IMR-90 (cell line): ENCODE results near the gene GADD45GIP1. TPM values are rescaled to one million over a fixed set of nuclear protein-coding genes. Genes with fewer than 3 reads are reported as not detected.

Experiments
- ATAC-seq: fragments of 200-7000 bp; cut with Tn5 transposase; 2 replicates; pipeline ENCODE4 v1.9.1; 2020; ENCODE audit warnings: low read depth, mild to moderate bottlenecking, moderate library complexity
- BruUV-seq: library from RNA; stranded (reverse); fragments of 400-500 nt; replicated peaks from 2 replicates; lab custom pipeline; 2021; lab: Mats Ljungman, UMichigan
- CTCF ChIA-PET: fragments of 300-600 bp; formaldehyde crosslinking; extraction: SDS; loops from one replicate; lab custom pipeline; 2021; ENCODE audit warnings: antibody characterized with exemption; lab: Yijun Ruan, JAX
- POLR2A ChIA-PET: fragments of 300-600 bp; sonication (Branson Sonifier 250); formaldehyde crosslinking; loops from one replicate; lab custom pipeline; 2022; ENCODE audit warnings: antibody characterized with exemption; ENCODE audit not compliant: unreplicated experiment; lab: Charles Lee
- DNase-seq: peaks from one replicate; pipeline ENCODE4 v3.0.0; 2013
- H2AFZ ChIP-seq: replicated peaks from 2 replicates; pipeline ENCODE3; 2013; ENCODE audit warnings: low read length, mild to moderate bottlenecking; ENCODE audit not compliant: poor library complexity
- H2AK5ac ChIP-seq: 2 replicates; pipeline ENCODE4 v1.6.1; 2013; ENCODE audit warnings: low read depth, low read length, inconsistent platforms
- H2AK9ac ChIP-seq: replicated peaks from 2 replicates; pipeline ENCODE3; 2013; ENCODE audit warnings: mild to moderate bottlenecking, low read depth, low read length, moderate library complexity; ENCODE audit not compliant: poor library complexity
- H2BK120ac ChIP-seq: 2 replicates; pipeline ENCODE4 v1.6.1; 2013; ENCODE audit warnings: low read depth, low read length, inconsistent platforms
- H2BK15ac ChIP-seq: 3 replicates; pipeline ENCODE4 v1.6.1; 2013; ENCODE audit warnings: low read depth, low read length, inconsistent platforms
- H2BK20ac ChIP-seq: 2 replicates; pipeline ENCODE4 v1.6.1; 2013; ENCODE audit warnings: low read depth, mild to moderate bottlenecking, inconsistent platforms, low read length, moderate library complexity
- H2BK5ac ChIP-seq: 2 replicates; pipeline ENCODE4 v1.6.1; 2013; ENCODE audit warnings: mild to moderate bottlenecking, low read depth, low read length, inconsistent platforms; ENCODE audit not compliant: poor library complexity, severe bottlenecking
- H3K14ac ChIP-seq: replicated peaks from 2 replicates; pipeline ENCODE4 v1.6.1; 2013; ENCODE audit warnings: low read depth, low read length, inconsistent platforms
- H3K18ac ChIP-seq: 2 replicates; pipeline ENCODE4 v1.6.1; 2013; ENCODE audit warnings: low read depth, low read length, control low read depth
- H3K23ac ChIP-seq: 2 replicates; pipeline ENCODE4 v1.6.1; 2013; ENCODE audit warnings: low read depth, low read length, inconsistent platforms
- H3K27ac ChIP-seq: 2 replicates; pipeline ENCODE4 v1.5.1; 2013; ENCODE audit warnings: mild to moderate bottlenecking, control low read depth, low read length; ENCODE audit not compliant: insufficient read depth
- H3K27me3 ChIP-seq: 2 replicates; pipeline ENCODE4 v1.6.1; 2013; ENCODE audit warnings: low read length; ENCODE audit not compliant: control insufficient read depth, insufficient read depth
- H3K36me3 ChIP-seq: 2 replicates; pipeline ENCODE4 v1.6.1; 2013; ENCODE audit warnings: low read length, mixed read lengths; ENCODE audit not compliant: control insufficient read depth, insufficient read depth
- H3K4ac ChIP-seq: 2 replicates; pipeline ENCODE4 v1.6.1; 2013; ENCODE audit warnings: low read depth, low read length, inconsistent platforms
- H3K4me1 ChIP-seq: 2 replicates; pipeline ENCODE4 v1.6.1; 2013; ENCODE audit warnings: low read length, mixed read lengths; ENCODE audit not compliant: control insufficient read depth, insufficient read depth
- H3K4me2 ChIP-seq: 2 replicates; pipeline ENCODE4 v1.6.1; 2013; ENCODE audit warnings: low read depth, mild to moderate bottlenecking, control low read depth, low read length, moderate library complexity
- H3K4me3 ChIP-seq: 2 replicates; pipeline ENCODE4 v1.5.1; 2013; ENCODE audit warnings: low read depth, mild to moderate bottlenecking, control low read depth, low read length, moderate library complexity; ENCODE audit not compliant: insufficient read depth
- H3K56ac ChIP-seq: 2 replicates; pipeline ENCODE4 v1.6.1; 2013; ENCODE audit warnings: low read length, inconsistent platforms; ENCODE audit not compliant: insufficient read depth; ENCODE audit errors: extremely low read depth
- H3K79me1 ChIP-seq, 2 experiments: 2 replicates each; pipeline ENCODE4 v1.6.1; 2013; ENCODE audit warnings: low read length in 2 of 2, inconsistent platforms in 1 of 2, low read depth in 1 of 2
- H3K9ac ChIP-seq: 2 replicates; pipeline ENCODE4 v1.6.1; 2013; ENCODE audit warnings: low read depth, low read length, control low read depth
- H3K9me1 ChIP-seq: 2 replicates; pipeline ENCODE4 v1.6.1; 2013; ENCODE audit warnings: low read length, inconsistent platforms; ENCODE audit not compliant: insufficient read depth
- H3K9me3 ChIP-seq: 2 replicates; pipeline ENCODE4 v1.6.1; 2013; ENCODE audit warnings: low read length; ENCODE audit not compliant: control insufficient read depth, insufficient read depth
- H4K20me1 ChIP-seq: 2 replicates; pipeline ENCODE4 v1.6.1; 2013; ENCODE audit warnings: low read length, inconsistent platforms; ENCODE audit not compliant: insufficient read depth
- H4K5ac ChIP-seq: 2 replicates; pipeline ENCODE4 v1.6.1; 2013; ENCODE audit warnings: mild to moderate bottlenecking, low read depth, low read length, control low read depth
- H4K8ac ChIP-seq, 2 experiments: 2 replicates each; pipeline ENCODE4 v1.6.1; 2013; ENCODE audit warnings: low read depth in 2 of 2, low read length in 2 of 2, control low read depth in 1 of 2, inconsistent platforms in 1 of 2
- H4K91ac ChIP-seq: 2 replicates; pipeline ENCODE4 v1.6.1; 2013; ENCODE audit warnings: low read depth, low read length, inconsistent platforms; ENCODE audit not compliant: insufficient read depth
- BHLHE40 ChIP-seq: fragments of 150-350 bp; IDR thresholded peaks from 2 replicates; pipeline ENCODE4 v1.6.1; 2016; ENCODE audit warnings: mild to moderate bottlenecking, low read depth, low read length
- CHD1 ChIP-seq: IDR thresholded peaks from 2 replicates; pipeline ENCODE4 v1.6.1; 2012; ENCODE audit warnings: low read depth, low read length, improper control_type of control experiment
- ELK1 ChIP-seq: fragments of 150-350 bp; IDR thresholded peaks from 2 replicates; pipeline ENCODE4 v1.6.1; 2016; ENCODE audit warnings: low read depth, mild to moderate bottlenecking, low read length, moderate library complexity, borderline replicate concordance
- FOS ChIP-seq: fragments of 150-350 bp; IDR thresholded peaks from 2 replicates; pipeline ENCODE4 v1.6.1; 2016; ENCODE audit warnings: low read depth, low read length
- MAFK ChIP-seq: IDR thresholded peaks from 2 replicates; pipeline ENCODE4 v1.6.1; 2012; ENCODE audit warnings: low read depth, low read length, improper control_type of control experiment
- MAZ ChIP-seq: IDR thresholded peaks from 2 replicates; pipeline ENCODE4 v1.6.1; 2012; ENCODE audit warnings: low read depth, mild to moderate bottlenecking, low read length, improper control_type of control experiment, moderate library complexity, borderline replicate concordance
- MXI1 ChIP-seq: IDR thresholded peaks from 2 replicates; pipeline ENCODE4 v1.6.1; 2012; ENCODE audit warnings: low read depth, mild to moderate bottlenecking, low read length, moderate library complexity, borderline replicate concordance
- NFE2L2 ChIP-seq: fragments of 150-350 bp; IDR thresholded peaks from 2 replicates; pipeline ENCODE4 v1.6.1; 2016; ENCODE audit warnings: low read depth, mild to moderate bottlenecking, low read length
- POLR2A ChIP-seq: IDR thresholded peaks from 2 replicates; pipeline ENCODE4 v1.6.1; 2012; ENCODE audit warnings: mild to moderate bottlenecking, low read depth, low read length
- RAD21 ChIP-seq: IDR thresholded peaks from 2 replicates; pipeline ENCODE4 v1.6.1; 2012; ENCODE audit warnings: low read length, improper control_type of control experiment
- RCOR1 ChIP-seq: IDR thresholded peaks from 2 replicates; pipeline ENCODE4 v1.6.1; 2012; ENCODE audit warnings: mild to moderate bottlenecking, low read length, improper control_type of control experiment; ENCODE audit not compliant: insufficient replicate concordance
- RFX5 ChIP-seq: IDR thresholded peaks from 2 replicates; pipeline ENCODE4 v1.8.0; 2012; ENCODE audit warnings: low read depth, mild to moderate bottlenecking, low read length, moderate library complexity
- SMC3 ChIP-seq: fragments of 150-350 bp; IDR thresholded peaks from 2 replicates; pipeline ENCODE4 v1.6.1; 2016; ENCODE audit warnings: low read depth, mild to moderate bottlenecking, antibody characterized with exemption, low read length, moderate library complexity
- WGBS, 2 experiments: methylation state at CpG; one replicate each; pipeline versions ENCODE4 v1.1.5 to v1.1.7; 2013; ENCODE audit warnings: missing lambda C conversion rate in 2 of 2; ENCODE audit not compliant: insufficient read length in 1 of 2; ENCODE audit errors: extremely low coverage in 2 of 2; 5-methylcytosine and 5-hydroxymethylcytosine counted together
- dilution Hi-C: fragments of 300-500 bp; cut with HindIII; formaldehyde crosslinking; loops from one replicate; pipeline ENCODE4 v1.14.3; 2018; ENCODE audit warnings: low sequenced_read_pairs; ENCODE audit not compliant: unreplicated experiment
- in situ Hi-C: fragments of 300-500 bp; cut with MboI; formaldehyde crosslinking; loops from 3 replicates; pipeline ENCODE4 v1.14.3; 2019; ENCODE audit warnings: low sequenced_read_pairs, inconsistent platforms, mixed read lengths
- intact Hi-C: fragments of 100-400 bp; cut with micrococcal nuclease; formaldehyde crosslinking; loops from 2 replicates; pipeline ENCODE4 v1.10.0; 2022
- polyA plus RNA-seq, 3 experiments: library from polyadenylated mRNA; depleted of rRNA; stranded (reverse); fragments of >200 nt; gene quantifications; 2 replicates each; pipeline ENCODE4 v1.2.3, GENCODE V29; 2012; ENCODE audit warnings: low replicate concordance in 1 of 3
- total RNA-seq: library from RNA; depleted of rRNA; stranded (reverse); fragments of >200 nt; gene quantifications from 2 replicates; pipeline ENCODE4 v1.2.3, GENCODE V29; 2012
- TF ChIP-seq, protein P1 (sequence below): fragments of 150-350 bp; IDR thresholded peaks from 2 replicates; pipeline ENCODE4 v1.6.1; 2017; ENCODE audit warnings: mild to moderate bottlenecking, antibody characterized with exemption, low read length, low read depth

GADD45GIP1 gene
- total and polyA plus RNA-seq, 2 of the 4 experiments (the other 2 are of a cell fraction), result 13.3 to 42.4 TPM

DNA sequence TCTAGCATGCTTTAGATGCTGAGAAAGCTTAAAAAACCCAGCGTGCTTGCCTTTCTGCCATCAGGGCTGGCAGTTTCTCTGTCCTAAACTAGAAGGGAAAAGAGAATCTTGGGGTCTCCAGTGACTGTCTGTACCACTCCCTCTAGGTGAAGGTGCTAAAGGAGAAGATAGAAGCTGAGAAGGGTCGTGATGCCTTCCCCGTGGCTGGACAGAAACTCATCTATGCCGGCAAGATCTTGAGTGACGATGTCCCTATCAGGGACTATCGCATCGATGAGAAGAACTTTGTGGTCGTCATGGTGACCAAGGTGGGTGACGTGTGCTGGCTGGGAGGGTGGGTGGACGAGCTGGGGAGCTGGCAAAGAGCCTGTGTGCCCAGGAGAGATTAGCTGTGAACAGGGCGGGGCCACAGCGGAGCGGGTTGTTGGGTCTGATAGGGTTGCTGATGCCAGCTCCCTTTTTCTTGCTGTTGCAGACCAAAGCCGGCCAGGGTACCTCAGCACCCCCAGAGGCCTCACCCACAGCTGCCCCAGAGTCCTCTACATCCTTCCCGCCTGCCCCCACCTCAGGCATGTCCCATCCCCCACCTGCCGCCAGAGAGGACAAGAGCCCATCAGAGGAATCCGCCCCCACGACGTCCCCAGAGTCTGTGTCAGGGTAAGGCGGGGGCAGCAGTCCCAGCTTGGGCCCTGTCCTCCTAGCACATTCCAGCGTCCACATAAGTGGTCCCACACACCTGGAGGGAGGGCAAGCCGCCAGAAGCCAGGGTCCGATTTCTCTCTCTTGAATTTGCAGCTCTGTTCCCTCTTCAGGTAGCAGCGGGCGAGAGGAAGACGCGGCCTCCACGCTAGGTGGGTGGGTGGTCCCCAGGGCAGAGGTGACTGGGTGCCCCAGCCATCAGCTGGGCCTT, 9.1 kb downstream of the GADD45GIP1 start:
- Histone ChIP-seq H3K79me1 (peaks cover 27 to 68% of the 10 kb centered on the region in 2 experiments), H2AFZ (no peak overlapping the region), H3K4ac (no peak overlapping the region; the same call in 1 of the 2 replicates), H4K20me1 (peaks cover 38% of the 10 kb centered on the region), H2AK9ac (peak overlapping the region; percentile 15), H3K27me3 (no peaks in the 10 kb centered on the region), H4K5ac (no peak overlapping the region), H2BK120ac (no peak overlapping the region), H3K4me1 (peaks cover 8% of the 10 kb centered on the region), H3K4me3 (no peak overlapping the region), H3K23ac (no peak overlapping the region), H4K8ac (no peak overlapping the region; a peak in 1 of 4 replicates), H2BK15ac (no peak overlapping the region), H3K9ac (no peak overlapping the region), H3K9me1 (peaks cover 13% of the 10 kb centered on the region; the same call in 1 of the 2 replicates), H3K14ac (no peak overlapping the region), H2BK20ac (no peak overlapping the region), H2AK5ac (peak overlapping the region; percentile 32; the same call in 1 of the 2 replicates), H4K91ac (peak overlapping the region; percentile 16; the same call in 1 of the 2 replicates), H3K4me2 (no peak overlapping the region), H3K56ac (no peak overlapping the region), H2BK5ac (no peak overlapping the region), H3K36me3 (peaks cover 61% of the 10 kb centered on the region), H3K27ac (no peak overlapping the region), H3K18ac (no peak overlapping the region), H3K9me3 (no peaks in the 10 kb centered on the region)
- in situ Hi-C loops, result no loop called here
- 90% methylated on average over 9 of the region's 28 CpGs; no CpG with 5 or more reads in 1 of the 2 experiments for WGBS, 2 experiments
- DNase-seq, result no peak
- dilution Hi-C loops, result no loop called here
- CTCF ChIA-PET, result no interaction called here
- intact Hi-C loops, result no loop called here
- no TSS peak for BruUV-seq
- ATAC-seq, result no peak
- POLR2A ChIA-PET, result no interaction called here
- TF ChIP-seq BHLHE40 (no peak), CHD1 (no peak), RCOR1 (no peak), MAFK (no peak), MAZ (no peak), ELK1 (no peak), POLR2A (no peak), SMC3 (no peak), FOS (no peak), MXI1 (no peak), NFE2L2 (no peak), RFX5 (no peak), RAD21 (no peak)
- TF ChIP-seq, protein P1, sequence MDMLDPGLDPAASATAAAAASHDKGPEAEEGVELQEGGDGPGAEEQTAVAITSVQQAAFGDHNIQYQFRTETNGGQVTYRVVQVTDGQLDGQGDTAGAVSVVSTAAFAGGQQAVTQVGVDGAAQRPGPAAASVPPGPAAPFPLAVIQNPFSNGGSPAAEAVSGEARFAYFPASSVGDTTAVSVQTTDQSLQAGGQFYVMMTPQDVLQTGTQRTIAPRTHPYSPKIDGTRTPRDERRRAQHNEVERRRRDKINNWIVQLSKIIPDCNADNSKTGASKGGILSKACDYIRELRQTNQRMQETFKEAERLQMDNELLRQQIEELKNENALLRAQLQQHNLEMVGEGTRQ, result no peak
